Superior temporal gyrus (tissue), 1 donor: ENCODE measurements around the gene SIAH3.
A peak's percentile ranks its signal among the peaks of the same experiment; 100 is the strongest.

Experiments used
- DNase-seq: peaks from one replicate; pipeline ENCODE4 v3.0.0-alpha.2; 2016; ENCODE audit errors: extremely low spot score

SIAH3 gene

GRCh38 chr13:45863709-45864590 lies 12.4 kb upstream of the SIAH3 start:
- DNase-seq: peak; percentile 58

- no peak for DNase-seq
Observed at GRCh38 chr13:45861322-45861721, 9.8 kb upstream of the SIAH3 start.

- no peak for DNase-seq
Observed at GRCh38 chr13:45860240-45860639, 8.7 kb upstream of the SIAH3 start.

- DNase-seq: no peak
Observed at GRCh38 chr13:45859705-45860104, 8.2 kb upstream of the SIAH3 start.

GRCh38 chr13:45852494-45852893 lies 941 bp upstream of the SIAH3 start:
- no peak for DNase-seq

GRCh38 chr13:45851956-45852355 lies 403 bp upstream of the SIAH3 start:
- DNase-seq: no peak

GRCh38 chr13:45850027-45850613 lies 1.4 kb downstream of the SIAH3 start:
- no peak for DNase-seq

- DNase-seq: no peak
Observed at GRCh38 chr13:45849408-45849807, 2.1 kb downstream of the SIAH3 start.

GRCh38 chr13:45847554-45848224 lies 3.9 kb downstream of the SIAH3 start:
- DNase-seq: no peak

GRCh38 chr13:45846681-45847080 lies 4.9 kb downstream of the SIAH3 start:
- DNase-seq: no peak

- no peak for DNase-seq
Observed at GRCh38 chr13:45838171-45838745, 13.3 kb downstream of the SIAH3 start.

- DNase-seq: no peak
Observed at GRCh38 chr13:45837111-45837510, 14.4 kb downstream of the SIAH3 start.

GRCh38 chr13:45834411-45834994 lies 17.1 kb downstream of the SIAH3 start:
- DNase-seq: no peak

GRCh38 chr13:45833663-45834375 lies 17.7 kb downstream of the SIAH3 start:
- no peak for DNase-seq

GRCh38 chr13:45833242-45833641 lies 18.3 kb downstream of the SIAH3 start:
- DNase-seq: no peak

- no peak for DNase-seq
Observed at GRCh38 chr13:45831851-45832250, 19.7 kb downstream of the SIAH3 start.

- no peak for DNase-seq
Observed at GRCh38 chr13:45830121-45830520, 21.4 kb downstream of the SIAH3 start.

- DNase-seq: no peak
Observed at GRCh38 chr13:45828256-45828968, 23.1 kb downstream of the SIAH3 start.

GRCh38 chr13:45827318-45827717 lies 24.2 kb downstream of the SIAH3 start:
- no peak for DNase-seq

- DNase-seq: no peak
Observed at GRCh38 chr13:45826731-45827130, 24.8 kb downstream of the SIAH3 start.

- no peak for DNase-seq
Observed at GRCh38 chr13:45825387-45825650, 26.2 kb downstream of the SIAH3 start.
